AG09319 (cell line): Measurements from ENCODE around the gene RBM4.
"Not testable (repeated sequence)": the region's sequence is repeated elsewhere in the genome, so short reads cannot be mapped to it uniquely, and the experiment has no call there.

Experiments used
- DNase-seq: peaks from one replicate; pipeline ENCODE4 v3.0.0-alpha.2; 2010; ENCODE audit warnings: low read depth; ENCODE audit errors: extremely low read depth
- TF ChIP-seq, protein P1 (sequence below): IDR thresholded peaks from 2 replicates; pipeline ENCODE4 v1.5.1; 2011; ENCODE audit warnings: low read depth, mild to moderate bottlenecking, inconsistent platforms, low read length, moderate library complexity

Gene RBM4

DNA sequence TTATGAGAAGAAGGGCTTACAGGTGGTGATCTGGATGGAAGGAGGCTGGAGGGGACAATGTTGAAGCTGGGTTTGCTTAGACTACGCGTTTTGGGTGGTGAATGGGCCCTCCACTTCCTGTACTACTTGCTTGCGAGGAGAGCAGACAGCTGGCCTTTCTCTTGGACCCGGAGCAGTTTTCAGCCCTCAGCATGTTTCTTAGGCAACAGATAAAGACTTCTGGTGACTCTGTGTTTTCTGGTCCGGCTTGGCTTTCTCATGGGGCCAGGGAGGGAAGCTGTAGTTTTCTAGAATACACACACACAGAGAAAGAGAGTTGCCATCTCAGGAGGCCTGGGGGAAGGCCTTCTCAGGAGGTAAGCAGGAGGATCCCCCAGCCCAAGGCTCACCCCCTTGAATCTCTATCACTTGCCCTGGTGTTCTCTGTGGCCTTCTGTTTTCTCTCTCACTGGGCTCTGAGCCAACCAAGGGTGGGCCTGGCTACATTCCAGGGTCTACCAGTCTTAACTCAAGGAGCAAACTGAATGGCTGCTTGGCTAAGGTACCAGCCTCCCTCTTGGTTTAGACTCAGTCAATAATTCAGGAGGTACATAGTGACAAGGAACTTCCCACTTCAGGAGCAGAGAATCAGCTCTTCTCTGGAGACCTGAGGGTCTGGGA, 43.1 kb upstream of the RBM4 start:
- DNase-seq, result no peak
- TF ChIP-seq, protein P1, sequence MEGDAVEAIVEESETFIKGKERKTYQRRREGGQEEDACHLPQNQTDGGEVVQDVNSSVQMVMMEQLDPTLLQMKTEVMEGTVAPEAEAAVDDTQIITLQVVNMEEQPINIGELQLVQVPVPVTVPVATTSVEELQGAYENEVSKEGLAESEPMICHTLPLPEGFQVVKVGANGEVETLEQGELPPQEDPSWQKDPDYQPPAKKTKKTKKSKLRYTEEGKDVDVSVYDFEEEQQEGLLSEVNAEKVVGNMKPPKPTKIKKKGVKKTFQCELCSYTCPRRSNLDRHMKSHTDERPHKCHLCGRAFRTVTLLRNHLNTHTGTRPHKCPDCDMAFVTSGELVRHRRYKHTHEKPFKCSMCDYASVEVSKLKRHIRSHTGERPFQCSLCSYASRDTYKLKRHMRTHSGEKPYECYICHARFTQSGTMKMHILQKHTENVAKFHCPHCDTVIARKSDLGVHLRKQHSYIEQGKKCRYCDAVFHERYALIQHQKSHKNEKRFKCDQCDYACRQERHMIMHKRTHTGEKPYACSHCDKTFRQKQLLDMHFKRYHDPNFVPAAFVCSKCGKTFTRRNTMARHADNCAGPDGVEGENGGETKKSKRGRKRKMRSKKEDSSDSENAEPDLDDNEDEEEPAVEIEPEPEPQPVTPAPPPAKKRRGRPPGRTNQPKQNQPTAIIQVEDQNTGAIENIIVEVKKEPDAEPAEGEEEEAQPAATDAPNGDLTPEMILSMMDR, result no peak

DNA sequence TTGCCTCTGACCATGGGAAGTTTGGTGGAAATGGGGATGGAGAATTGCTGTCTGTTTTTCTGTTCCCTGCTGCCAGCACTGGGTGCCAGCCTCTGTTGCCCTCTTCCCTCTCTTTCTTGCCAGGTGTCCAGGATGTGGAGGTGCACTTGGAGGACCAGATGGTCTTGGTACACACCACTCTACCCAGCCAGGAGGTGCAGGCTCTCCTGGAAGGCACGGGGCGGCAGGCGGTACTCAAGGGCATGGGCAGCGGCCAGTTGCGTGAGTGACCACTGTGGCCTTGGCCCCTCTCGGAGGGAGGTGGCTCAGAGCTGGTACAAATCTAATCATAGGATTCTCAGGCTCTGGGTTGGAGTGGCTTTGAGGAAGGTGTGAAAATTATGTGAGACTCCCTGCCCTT, 39.5 kb upstream of the RBM4 start:
- DNase-seq, result no peak
- TF ChIP-seq, protein P1, result no peak

DNA sequence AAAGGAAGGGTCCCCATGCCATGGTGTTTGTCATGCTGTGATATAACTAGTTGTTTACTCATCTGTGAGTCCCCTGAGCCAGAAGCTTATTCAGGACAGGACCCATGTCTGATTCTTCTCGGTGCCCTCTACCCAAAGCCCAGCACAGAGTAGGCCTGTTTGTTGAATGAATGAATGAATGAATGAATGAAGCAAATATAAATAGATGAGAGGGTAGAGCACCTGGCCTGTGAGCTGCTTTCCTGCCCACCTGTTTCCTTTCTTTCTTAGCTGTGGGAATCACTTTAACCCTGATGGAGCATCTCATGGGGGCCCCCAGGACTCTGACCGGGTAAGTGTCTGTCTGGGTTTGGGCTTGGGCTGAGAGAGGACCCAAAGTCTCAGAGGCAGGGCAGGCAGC, 38.3 kb upstream of the RBM4 start:
- no peak for DNase-seq
- TF ChIP-seq, protein P1, result no peak

DNA sequence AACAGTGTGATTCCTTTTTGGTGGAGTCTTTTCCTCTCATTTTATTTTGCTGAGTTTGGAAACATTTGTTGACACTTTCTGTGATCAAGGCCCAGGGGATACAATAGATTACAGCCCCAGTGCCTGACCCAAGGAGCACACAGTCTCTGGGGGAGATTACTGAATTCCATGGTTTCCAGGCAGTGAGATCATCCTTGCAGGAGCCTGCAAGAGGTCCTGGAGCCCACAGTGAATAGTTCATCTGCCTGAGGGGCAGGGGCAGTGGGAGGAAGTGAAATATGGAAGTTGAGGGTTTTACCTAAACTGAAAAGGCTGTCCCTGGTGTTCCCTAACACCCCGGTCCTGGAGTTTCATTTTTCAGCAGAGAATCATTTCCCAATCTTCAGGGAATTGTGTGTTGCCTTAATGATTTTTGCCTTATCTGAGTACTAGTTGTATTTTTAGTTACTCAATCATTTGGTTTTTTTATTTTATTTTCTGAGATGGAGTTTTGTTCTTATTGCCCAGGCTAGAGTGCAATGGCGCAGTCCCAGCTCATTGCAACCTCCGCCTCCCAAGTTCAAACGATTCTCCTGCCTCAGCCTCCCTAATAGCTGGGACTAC, 37.8 kb upstream of the RBM4 start:
- DNase-seq, result no peak
- TF ChIP-seq, protein P1, result no peak

DNA sequence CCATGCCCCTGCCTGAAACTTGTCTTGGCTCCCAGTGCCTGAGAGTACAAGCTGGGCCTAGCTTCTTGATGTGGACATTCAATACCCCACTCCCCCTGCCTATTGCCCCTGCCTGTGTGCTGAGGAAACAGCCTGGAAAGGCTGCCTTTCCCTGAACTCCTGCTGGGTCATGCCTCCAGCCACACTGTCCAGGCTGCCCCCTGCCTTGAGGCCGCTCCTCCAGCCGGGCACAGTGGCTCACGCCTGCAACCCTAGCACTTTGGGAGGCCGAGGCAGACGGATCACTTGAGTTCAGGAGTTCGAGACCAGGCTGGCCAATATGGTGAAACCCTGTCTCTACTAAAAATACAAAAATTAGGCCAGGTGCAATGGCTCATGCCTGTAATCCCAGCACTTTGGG, 35.4 kb upstream of the RBM4 start:
- TF ChIP-seq, protein P1, result no peak
- DNase-seq, result no peak

DNA sequence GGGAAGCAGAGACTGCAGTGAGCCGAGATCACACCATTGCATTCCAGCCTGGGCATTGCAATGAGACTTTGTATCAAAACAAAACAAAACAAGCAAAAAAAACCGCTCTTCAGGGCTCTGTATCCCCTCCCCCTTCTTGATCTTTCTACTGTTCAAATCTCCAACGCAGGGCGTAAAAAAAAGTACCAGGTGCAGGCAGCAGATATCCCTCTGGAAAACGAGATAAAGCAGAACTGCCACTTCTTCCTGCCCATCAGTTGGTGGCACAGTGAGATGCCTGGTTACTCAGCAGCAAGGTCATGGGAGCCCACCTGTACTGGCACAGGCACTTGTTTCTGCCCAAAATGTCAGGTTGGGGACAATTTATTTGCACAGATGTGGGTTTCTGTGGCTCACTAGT, 34.3 kb upstream of the RBM4 start:
- TF ChIP-seq, protein P1, result no peak
- DNase-seq, result no peak

DNA sequence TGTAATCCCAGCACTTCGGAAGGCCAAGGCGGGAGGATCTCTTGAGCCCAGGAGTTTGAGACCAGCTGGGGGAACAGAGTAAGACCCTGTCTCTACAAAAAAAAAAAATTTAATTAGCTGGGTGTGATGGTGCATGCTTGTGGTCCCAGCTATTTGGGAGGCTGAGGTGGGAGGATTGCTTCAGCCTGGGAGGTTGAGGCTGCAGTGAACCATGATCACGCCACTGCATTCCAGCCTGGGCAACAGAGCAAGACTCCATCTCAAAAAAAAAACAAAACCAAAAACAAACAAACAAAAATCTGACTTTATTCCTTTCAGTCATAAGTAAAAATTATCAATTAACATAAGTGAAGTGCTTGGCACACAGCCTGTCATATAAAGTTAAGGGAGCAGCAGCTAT, 31.9 kb upstream of the RBM4 start:
- not testable (repeated sequence) for DNase-seq
